BE2C (cell line): Measurements from ENCODE around the gene TUBB4A.

Experiments
- DNase-seq: peaks from one replicate; pipeline ENCODE4 v3.0.0-alpha.2; 2020
- H3K27me3 ChIP-seq: fragments of 250-450 bp; sonication (Bioruptor Pico); 2 replicates; pipeline ENCODE4 v1.5.1; 2020; ENCODE audit warnings: mild to moderate bottlenecking
- H3K36me3 ChIP-seq: fragments of 250-450 bp; sonication (Bioruptor Pico); 2 replicates; pipeline ENCODE4 v1.5.1; 2020; ENCODE audit warnings: mild to moderate bottlenecking
- H3K4me1 ChIP-seq: fragments of 250-450 bp; sonication (Bioruptor Pico); 2 replicates; pipeline ENCODE4 v1.5.1; 2020
- H3K4me3 ChIP-seq: 2 replicates; pipeline ENCODE4 v1.5.1; 2011; ENCODE audit warnings: low read depth, low read length
- H3K9me3 ChIP-seq: fragments of 250-450 bp; sonication (Bioruptor Pico); 2 replicates; pipeline ENCODE4 v1.5.1; 2020
- CTCF ChIP-seq: IDR thresholded peaks from 2 replicates; pipeline ENCODE4 v1.5.1; 2012; ENCODE audit warnings: mild to moderate bottlenecking, low read depth, low read length

The TUBB4A gene

GRCh38 chr19:6476155-6476895, 25.8 kb downstream of the TUBB4A start:
- Histone ChIP-seq H3K4me1 (no peaks in the 10 kb centered on the region), H3K4me3 (peak overlapping the region; percentile 38), H3K9me3 (no peaks in the 10 kb centered on the region), H3K36me3 (no peaks in the 10 kb centered on the region), H3K27me3 (no peaks in the 10 kb centered on the region)
- TF ChIP-seq CTCF = no peak
- DNase-seq = peak; percentile 95

- H3K9me3 ChIP-seq = no peaks in the 10 kb centered on the region
- no peak for TF ChIP-seq CTCF
- DNase-seq = no peak
- no peak overlapping the region for H3K4me3 ChIP-seq
- no peaks in the 10 kb centered on the region for H3K27me3 ChIP-seq
- no peaks in the 10 kb centered on the region for H3K36me3 ChIP-seq
- H3K4me1 ChIP-seq = no peaks in the 10 kb centered on the region
Measured at GRCh38 chr19:6475321-6476108, 26.6 kb downstream of the TUBB4A start.

GRCh38 chr19:6473647-6474046, 28.5 kb downstream of the TUBB4A start:
- Histone ChIP-seq H3K27me3 (no peaks in the 10 kb centered on the region), H3K4me3 (no peak overlapping the region), H3K36me3 (no peaks in the 10 kb centered on the region), H3K4me1 (no peaks in the 10 kb centered on the region), H3K9me3 (no peaks in the 10 kb centered on the region)
- no peak for TF ChIP-seq CTCF
- no peak for DNase-seq

DNA sequence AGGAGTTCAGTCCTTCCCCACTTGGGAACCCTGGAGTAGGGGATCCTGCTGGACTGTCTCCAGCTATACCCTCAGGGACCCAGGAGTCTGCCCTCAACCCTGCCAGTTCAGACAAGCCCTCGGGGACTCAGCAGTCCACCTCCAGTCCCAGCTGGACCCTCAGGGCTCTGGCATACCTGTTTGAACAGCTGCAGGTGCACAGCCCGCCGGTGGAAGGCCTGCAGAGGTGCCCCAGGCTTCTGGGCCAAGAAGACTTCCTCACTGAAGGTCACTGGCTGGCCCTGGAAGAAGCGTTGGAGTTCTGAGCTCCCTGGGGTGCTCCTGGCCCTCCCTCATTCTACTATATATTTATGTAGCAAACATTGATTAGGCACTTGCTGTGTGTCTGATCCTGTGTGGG, 29.4 kb downstream of the TUBB4A start:
- no peak for TF ChIP-seq CTCF

GRCh38 chr19:6471076-6471475, 31.0 kb downstream of the TUBB4A start:
- no peaks in the 10 kb centered on the region for H3K36me3 ChIP-seq

More for the DNA sequence above, 29.4 kb downstream of the TUBB4A start:
- Histone ChIP-seq H3K27me3 (peaks cover 4% of the 10 kb centered on the region; the same call in 1 of the 2 replicates), H3K4me3 (no peak overlapping the region), H3K9me3 (no peaks in the 10 kb centered on the region), H3K36me3 (no peaks in the 10 kb centered on the region), H3K4me1 (no peaks in the 10 kb centered on the region)
- no peak for DNase-seq

More at GRCh38 chr19:6471076-6471475, 31.0 kb downstream of the TUBB4A start:
- Histone ChIP-seq H3K9me3 (no peaks in the 10 kb centered on the region), H3K4me1 (no peaks in the 10 kb centered on the region), H3K27me3 (peaks cover 6% of the 10 kb centered on the region; the same call in 1 of the 2 replicates), H3K4me3 (no peak overlapping the region)
- DNase-seq = no peak
- no peak for TF ChIP-seq CTCF
